Gastrocnemius medialis (tissue), 4 donors: ENCODE results near the gene THY1. TPM values are rescaled to one million over a fixed set of nuclear protein-coding genes. Genes with fewer than 3 reads are reported as not detected.

Experiments used
- ATAC-seq, 2 donors: fragments of 150-250 bp; one replicate each; pipeline ENCODE4 v1.9.1; 2016
- DNase-seq, 2 donors: peaks; one replicate each; pipeline ENCODE4 v3.0.0-alpha.2; 2019
- H3K27ac ChIP-seq, 4 donors: fragments of 200-600 bp; sonication (generic); 1 replicate in 1 of 4; 2 replicates in 3 of 4; pipeline ENCODE4 v1.5.1; 2016 to 2018; ENCODE audit warnings: mild to moderate bottlenecking in 2 of 4, moderate library complexity in 1 of 4
- H3K27me3 ChIP-seq, 3 donors: fragments of 200-600 bp; sonication (generic) in 2 of 3; 1 replicate in 1 of 3; 2 replicates in 2 of 3; pipeline versions ENCODE4 v1.5.1 to v1.6.0; 2016 to 2019; ENCODE audit warnings: mild to moderate bottlenecking in 1 of 3, moderate library complexity in 1 of 3
- H3K36me3 ChIP-seq, 2 donors: fragments of 200-600 bp; sonication (generic) in 1 of 2; one replicate each; pipeline ENCODE4 v1.5.1; 2017 to 2018
- H3K4me1 ChIP-seq, 2 donors: fragments of 200-600 bp; sonication (generic) in 1 of 2; one replicate each; pipeline ENCODE4 v1.5.1; 2016 to 2017; ENCODE audit warnings: mild to moderate bottlenecking in 2 of 2
- H3K4me3 ChIP-seq, 4 donors: fragments of 200-600 bp; sonication (generic) in 3 of 4; 1 replicate in 1 of 4; 2 replicates in 3 of 4; pipeline ENCODE4 v1.5.1; 2016 to 2019; ENCODE audit warnings: mild to moderate bottlenecking in 2 of 4
- H3K9me3 ChIP-seq, 3 donors: fragments of 200-600 bp; sonication (generic) in 2 of 3; 1 replicate in 1 of 3; 2 replicates in 2 of 3; pipeline ENCODE4 v1.5.1; 2016 to 2019
- CTCF ChIP-seq, 5 experiments: fragments of 450-650 bp in 3 of 5; fragments of 200-600 bp in 2 of 5; sonication (generic) in 2 of 5; IDR thresholded peaks in 4 of 5; conservative IDR thresholded peaks in 1 of 5; 1 replicate in 4 of 5; 2 replicates in 1 of 5; pipeline ENCODE4 v1.5.1; 2016 to 2019; ENCODE audit warnings: antibody characterized with exemption in 5 of 5, mild to moderate bottlenecking in 3 of 5, moderate library complexity in 3 of 5
- POLR2A ChIP-seq, 2 donors: fragments of 450-650 bp; IDR thresholded peaks; one replicate each; pipeline ENCODE4 v1.6.1; 2017; ENCODE audit warnings: antibody characterized with exemption in 2 of 2, mild to moderate bottlenecking in 2 of 2, moderate library complexity in 2 of 2
- in situ Hi-C, 4 donors: fragments of 200-750 bp; cut with MboI; loops; one replicate each; pipeline versions ENCODE4 v1.15.0 to v1.8.0; 2017; ENCODE audit warnings: low sequenced_read_pairs in 4 of 4
- intact Hi-C: fragments of 100-400 bp; cut with DNase I; formaldehyde crosslinking; loops from one replicate; pipeline ENCODE4 v1.15.1; 2023; ENCODE audit warnings: low total_unique reads
- total RNA-seq, 4 donors: library from RNA; depleted of rRNA; stranded (reverse); fragments of >200 nt; gene quantifications; one replicate each; pipeline versions ENCODE4 v1.1.0 to v1.2.3, GENCODE V29; 2016

The THY1 gene
- total RNA-seq, 4 donors from 2014 or later, result 0.22 to 0.70 (median 0.36) TPM; not detected in 1

- TF ChIP-seq POLR2A (IDR thresholded peaks at IDR 0.05), result no peak
- TF ChIP-seq CTCF (IDR thresholded peaks at IDR 0.05 in 4 of 5, conservative IDR thresholded peaks at IDR 0.05 in 1 of 5), result no peak
- ATAC-seq (no peak), DNase-seq (no peak)
- Histone ChIP-seq H3K27ac (no peak overlapping the region), H3K4me1 (peaks cover 8% of the 10 kb centered on the region in 2 donors), H3K27me3 (peaks cover 30 to 44% (median 42%) of the 10 kb centered on the region in 3 donors), H3K36me3 (no peaks in the 10 kb centered on the region), H3K9me3 (no peaks in the 10 kb centered on the region), H3K4me3 (no peak overlapping the region)
- in situ Hi-C loops, result no loop called here
- intact Hi-C loops, result no loop called here
Observed at GRCh38 chr11:119419246-119419645, 3.7 kb downstream of the THY1 start.

GRCh38 chr11:119418759-119419158, 4.2 kb downstream of the THY1 start:
- H3K9me3 ChIP-seq, result no peaks in the 10 kb centered on the region
- intact Hi-C loops, result no loop called here
- in situ Hi-C loops, result no loop called here
- no peak overlapping the region for H3K27ac ChIP-seq
- no peaks in the 10 kb centered on the region for H3K36me3 ChIP-seq
- TF ChIP-seq CTCF (IDR thresholded peaks at IDR 0.05 in 4 of 5, conservative IDR thresholded peaks at IDR 0.05 in 1 of 5) (no peak), POLR2A (IDR thresholded peaks at IDR 0.05) (no peak)
- H3K27me3 ChIP-seq, result peaks cover 29 to 41% (median 38%) of the 10 kb centered on the region in 3 donors
- H3K4me1 ChIP-seq, result peaks cover 8% of the 10 kb centered on the region in 2 donors
- DNase-seq, result no peak
- H3K4me3 ChIP-seq, result no peak overlapping the region
- no peak for ATAC-seq

- no peaks in the 10 kb centered on the region for H3K9me3 ChIP-seq
- intact Hi-C loops (no loop called here), in situ Hi-C loops (no loop called here)
- no peaks in the 10 kb centered on the region for H3K36me3 ChIP-seq
- peaks cover 8% of the 10 kb centered on the region in 2 donors for H3K4me1 ChIP-seq
- H3K4me3 ChIP-seq, result no peak overlapping the region
- peaks cover 23 to 34% (median 30%) of the 10 kb centered on the region in 3 donors for H3K27me3 ChIP-seq
- no peak overlapping the region for H3K27ac ChIP-seq
- DNase-seq (no peak), ATAC-seq (no peak)
- TF ChIP-seq POLR2A (IDR thresholded peaks at IDR 0.05) (no peak), CTCF (IDR thresholded peaks at IDR 0.05 in 4 of 5, conservative IDR thresholded peaks at IDR 0.05 in 1 of 5) (no peak)
Observed at GRCh38 chr11:119417726-119418540, 5.0 kb downstream of the THY1 start.

GRCh38 chr11:119416606-119417580, 6.1 kb downstream of the THY1 start:
- in situ Hi-C loops, result no loop called here
- ATAC-seq, result peak in 1 of 2 donors; percentile 27

More at GRCh38 chr11:119416606-119417580, 6.1 kb downstream of the THY1 start:
- intact Hi-C loops, result no loop called here
- Histone ChIP-seq H3K27ac (no peak overlapping the region), H3K36me3 (no peaks in the 10 kb centered on the region), H3K4me1 (peaks cover 4 to 5% of the 10 kb centered on the region in 2 donors), H3K4me3 (no peak overlapping the region), H3K27me3 (peaks cover 19 to 24% (median 19%) of the 10 kb centered on the region in 3 donors), H3K9me3 (no peaks in the 10 kb centered on the region)
- TF ChIP-seq CTCF (IDR thresholded peaks at IDR 0.05 in 4 of 5, conservative IDR thresholded peaks at IDR 0.05 in 1 of 5), result no peak
- TF ChIP-seq POLR2A (IDR thresholded peaks at IDR 0.05), result no peak
- DNase-seq, result no peak
